ENCODE data around the gene RAB40B.

RAB40B gene

DNA sequence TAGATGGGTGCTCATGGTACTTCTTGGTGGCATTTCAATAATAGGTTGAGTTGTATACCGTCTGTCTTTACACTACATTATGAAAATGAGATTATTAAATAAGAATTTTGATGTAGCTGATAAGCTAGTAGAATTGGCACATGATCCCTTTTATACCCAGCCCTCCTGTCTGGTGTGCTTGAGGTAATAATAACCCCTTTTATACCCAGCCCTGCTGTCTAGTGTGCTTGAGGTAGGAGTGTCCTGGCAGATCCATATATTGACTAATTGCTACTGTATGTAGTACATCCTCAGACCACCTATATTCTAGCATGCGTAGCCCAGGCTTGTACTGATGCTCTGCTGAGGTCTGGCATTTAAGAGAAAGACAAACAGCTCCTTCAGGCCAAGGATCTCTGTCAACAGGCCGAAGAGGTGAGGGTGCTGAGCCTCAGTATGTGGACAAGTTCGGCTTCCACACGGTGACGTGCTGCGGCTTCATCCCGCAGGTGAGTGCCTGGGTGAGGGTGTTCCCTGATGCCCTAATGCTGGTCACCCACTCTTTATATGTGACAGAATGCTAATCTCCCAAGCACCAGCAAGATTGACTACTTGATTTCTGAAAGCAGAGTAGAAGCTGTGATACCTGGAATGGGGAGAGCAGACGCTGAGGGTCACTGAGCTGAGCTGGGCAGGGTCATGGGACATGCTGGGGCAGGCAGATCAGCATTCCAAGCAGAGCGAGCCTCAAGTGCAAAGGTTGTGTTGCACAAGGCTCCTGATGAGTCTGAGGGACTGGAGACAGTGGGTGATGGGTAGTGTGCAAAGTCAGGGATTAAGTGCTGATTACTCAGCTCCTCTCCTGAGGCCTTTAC lies 42.6 kb upstream of the RAB40B start:
- ATAC-seq = no peak
- TF ChIP-seq ZNF70 (CRISPR knock-in tag; IDR thresholded peaks at IDR 0.05) = no peak
- no peak for TF ChIP-seq CREB5 (CRISPR knock-in tag; IDR thresholded peaks at IDR 0.05; ENCODE audit: low read depth)

DNA sequence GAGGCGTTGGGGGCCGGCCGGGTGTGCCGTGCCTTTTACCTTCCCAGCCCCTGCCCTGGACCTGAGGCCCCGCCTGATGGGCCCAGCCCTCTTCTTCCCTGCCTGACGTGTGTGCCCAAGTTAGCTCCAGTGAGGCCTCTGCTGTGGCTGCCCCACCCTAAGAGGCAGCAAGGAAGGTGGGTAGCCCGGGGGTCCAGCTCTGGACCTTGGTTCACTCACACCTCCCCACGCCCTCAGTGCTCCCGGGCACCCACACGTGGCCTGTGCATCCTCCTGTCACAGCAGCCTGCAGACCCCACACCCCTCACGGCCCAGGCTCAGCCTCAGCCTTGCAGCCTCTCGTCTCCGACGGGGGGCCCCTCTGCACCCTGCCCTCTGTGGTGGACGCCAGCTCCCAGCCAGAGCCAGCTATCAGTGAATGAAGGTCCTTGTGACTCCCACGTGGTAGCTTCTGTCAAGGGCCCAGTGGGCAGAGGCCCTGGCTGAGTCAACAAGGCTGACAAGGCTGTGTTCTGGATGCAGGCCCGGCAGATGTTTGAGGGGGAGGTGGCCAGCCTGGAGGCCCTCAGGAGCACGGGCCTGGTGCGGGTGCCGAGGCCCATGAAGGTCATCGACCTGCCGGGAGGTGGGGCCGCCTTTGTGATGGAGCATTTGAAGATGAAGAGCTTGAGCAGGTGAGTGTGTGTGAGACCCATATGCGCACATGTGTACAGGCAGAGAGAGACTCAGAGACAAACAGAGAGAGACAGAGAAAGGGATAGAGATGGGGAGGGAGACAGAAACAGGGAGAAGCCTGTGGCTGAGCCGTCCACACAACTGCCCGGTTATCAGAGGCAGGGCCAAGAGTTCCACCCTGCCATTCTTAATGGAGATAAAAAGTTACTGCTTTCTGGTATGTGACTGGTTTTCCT lies 39.7 kb upstream of the RAB40B start:
- no peak for TF ChIP-seq TCF4 (CRISPR knock-in tag; IDR thresholded peaks at IDR 0.05; ENCODE audit: borderline replicate concordance)
- TF ChIP-seq ZC3H10 (CRISPR knock-in tag; IDR thresholded peaks at IDR 0.05) = no peak
- no peak for TF ChIP-seq ZFP30 (CRISPR knock-in tag; IDR thresholded peaks at IDR 0.05)
- no peak for TF ChIP-seq PPARA (CRISPR knock-in tag; IDR thresholded peaks at IDR 0.05; ENCODE audit: borderline replicate concordance)
- no peak for TF ChIP-seq GLIS3 (CRISPR knock-in tag; IDR thresholded peaks at IDR 0.05)
- TF ChIP-seq, protein P1, sequence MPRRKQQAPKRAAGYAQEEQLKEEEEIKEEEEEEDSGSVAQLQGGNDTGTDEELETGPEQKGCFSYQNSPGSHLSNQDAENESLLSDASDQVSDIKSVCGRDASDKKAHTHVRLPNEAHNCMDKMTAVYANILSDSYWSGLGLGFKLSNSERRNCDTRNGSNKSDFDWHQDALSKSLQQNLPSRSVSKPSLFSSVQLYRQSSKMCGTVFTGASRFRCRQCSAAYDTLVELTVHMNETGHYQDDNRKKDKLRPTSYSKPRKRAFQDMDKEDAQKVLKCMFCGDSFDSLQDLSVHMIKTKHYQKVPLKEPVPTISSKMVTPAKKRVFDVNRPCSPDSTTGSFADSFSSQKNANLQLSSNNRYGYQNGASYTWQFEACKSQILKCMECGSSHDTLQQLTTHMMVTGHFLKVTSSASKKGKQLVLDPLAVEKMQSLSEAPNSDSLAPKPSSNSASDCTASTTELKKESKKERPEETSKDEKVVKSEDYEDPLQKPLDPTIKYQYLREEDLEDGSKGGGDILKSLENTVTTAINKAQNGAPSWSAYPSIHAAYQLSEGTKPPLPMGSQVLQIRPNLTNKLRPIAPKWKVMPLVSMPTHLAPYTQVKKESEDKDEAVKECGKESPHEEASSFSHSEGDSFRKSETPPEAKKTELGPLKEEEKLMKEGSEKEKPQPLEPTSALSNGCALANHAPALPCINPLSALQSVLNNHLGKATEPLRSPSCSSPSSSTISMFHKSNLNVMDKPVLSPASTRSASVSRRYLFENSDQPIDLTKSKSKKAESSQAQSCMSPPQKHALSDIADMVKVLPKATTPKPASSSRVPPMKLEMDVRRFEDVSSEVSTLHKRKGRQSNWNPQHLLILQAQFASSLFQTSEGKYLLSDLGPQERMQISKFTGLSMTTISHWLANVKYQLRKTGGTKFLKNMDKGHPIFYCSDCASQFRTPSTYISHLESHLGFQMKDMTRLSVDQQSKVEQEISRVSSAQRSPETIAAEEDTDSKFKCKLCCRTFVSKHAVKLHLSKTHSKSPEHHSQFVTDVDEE (CRISPR knock-in tag; IDR thresholded peaks at IDR 0.05) = no peak
- TF ChIP-seq, protein P2, sequence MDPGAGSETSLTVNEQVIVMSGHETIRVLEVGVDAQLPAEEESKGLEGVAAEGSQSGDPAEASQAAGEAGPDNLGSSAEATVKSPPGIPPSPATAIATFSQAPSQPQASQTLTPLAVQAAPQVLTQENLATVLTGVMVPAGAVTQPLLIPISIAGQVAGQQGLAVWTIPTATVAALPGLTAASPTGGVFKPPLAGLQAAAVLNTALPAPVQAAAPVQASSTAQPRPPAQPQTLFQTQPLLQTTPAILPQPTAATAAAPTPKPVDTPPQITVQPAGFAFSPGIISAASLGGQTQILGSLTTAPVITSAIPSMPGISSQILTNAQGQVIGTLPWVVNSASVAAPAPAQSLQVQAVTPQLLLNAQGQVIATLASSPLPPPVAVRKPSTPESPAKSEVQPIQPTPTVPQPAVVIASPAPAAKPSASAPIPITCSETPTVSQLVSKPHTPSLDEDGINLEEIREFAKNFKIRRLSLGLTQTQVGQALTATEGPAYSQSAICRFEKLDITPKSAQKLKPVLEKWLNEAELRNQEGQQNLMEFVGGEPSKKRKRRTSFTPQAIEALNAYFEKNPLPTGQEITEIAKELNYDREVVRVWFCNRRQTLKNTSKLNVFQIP (CRISPR knock-in tag; IDR thresholded peaks at IDR 0.05; ENCODE audit: borderline replicate concordance, low read depth) = no peak
- no peak for TF ChIP-seq ESRRG (CRISPR knock-in tag; IDR thresholded peaks at IDR 0.05)
- TF ChIP-seq TOX (CRISPR knock-in tag; IDR thresholded peaks at IDR 0.05; ENCODE audit: borderline replicate concordance) = no peak
- TF ChIP-seq SNAI2 (CRISPR knock-in tag; IDR thresholded peaks at IDR 0.05) = no peak
- no peak for TF ChIP-seq ZNF70 (CRISPR knock-in tag; IDR thresholded peaks at IDR 0.05)
- TF ChIP-seq OSR1 (CRISPR knock-in tag; IDR thresholded peaks at IDR 0.05) = no peak
- TF ChIP-seq ISL1 (CRISPR knock-in tag; IDR thresholded peaks at IDR 0.05) = no peak
- no peak for TF ChIP-seq RARB (CRISPR knock-in tag; IDR thresholded peaks at IDR 0.05)
- no peak for TF ChIP-seq ARNTL (CRISPR knock-in tag; IDR thresholded peaks at IDR 0.05; ENCODE audit: borderline replicate concordance, low read depth)
- TF ChIP-seq CREB5 (CRISPR knock-in tag; IDR thresholded peaks at IDR 0.05; ENCODE audit: low read depth) = no peak
- no peak for TF ChIP-seq BACH2 (CRISPR knock-in tag; IDR thresholded peaks at IDR 0.05; ENCODE audit: borderline replicate concordance)
- TF ChIP-seq ZFP3 (CRISPR knock-in tag; IDR thresholded peaks at IDR 0.05) = no peak
- TF ChIP-seq CSDC2 (CRISPR knock-in tag; IDR thresholded peaks at IDR 0.05) = no peak
- no peak for TF ChIP-seq ZNF8 (CRISPR knock-in tag; IDR thresholded peaks at IDR 0.05)

DNA sequence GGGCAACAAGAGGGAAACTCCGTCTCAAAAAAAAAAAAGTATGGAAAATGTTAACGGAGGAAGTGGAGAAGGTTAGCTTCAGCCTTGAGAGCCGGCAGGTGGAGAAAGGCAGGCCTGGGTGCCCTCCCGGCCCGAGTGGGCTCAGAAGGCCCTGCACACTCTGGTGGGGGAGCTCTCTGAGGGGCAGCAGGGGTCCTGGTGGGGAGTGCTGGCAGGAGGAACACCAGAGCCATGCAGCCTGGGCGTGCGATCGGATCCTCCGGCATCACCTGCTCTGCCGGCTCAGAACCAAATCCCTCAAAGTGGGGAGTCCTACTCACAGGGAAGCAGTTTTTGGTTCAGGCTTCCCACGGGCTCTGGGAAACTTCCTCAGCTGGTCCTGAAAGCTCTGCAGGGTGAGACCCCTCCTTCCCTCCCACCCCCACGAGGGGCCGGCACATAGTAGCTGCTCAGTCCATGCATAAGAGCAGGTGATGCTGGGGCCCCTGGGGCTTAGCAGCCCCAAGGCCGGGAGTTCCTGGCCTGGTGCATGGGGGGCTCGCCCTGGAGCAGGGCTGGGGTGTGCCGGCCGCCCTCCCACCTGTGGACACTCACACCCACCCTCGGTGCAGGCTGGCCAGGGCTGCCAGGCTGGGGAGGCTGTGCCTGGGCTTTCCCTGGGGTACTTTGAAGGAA lies 38.1 kb upstream of the RAB40B start:
- no peak for TF ChIP-seq CREB5 (CRISPR knock-in tag; IDR thresholded peaks at IDR 0.05; ENCODE audit: low read depth)
- no peak for TF ChIP-seq SNAI2 (CRISPR knock-in tag; IDR thresholded peaks at IDR 0.05)
- no peak for TF ChIP-seq ZNF70 (CRISPR knock-in tag; IDR thresholded peaks at IDR 0.05)
- TF ChIP-seq ZNF565 (CRISPR knock-in tag; conservative IDR thresholded peaks at IDR 0.05; ENCODE audit: low read depth) = no peak
- TF ChIP-seq, protein P2 (CRISPR knock-in tag; IDR thresholded peaks at IDR 0.05; ENCODE audit: borderline replicate concordance, low read depth) = no peak
- no peak for TF ChIP-seq ZFP3 (CRISPR knock-in tag; IDR thresholded peaks at IDR 0.05)
- TF ChIP-seq BACH2 (CRISPR knock-in tag; IDR thresholded peaks at IDR 0.05; ENCODE audit: borderline replicate concordance) = no peak
- ATAC-seq = no peak

More for the DNA sequence above, 39.7 kb upstream of the RAB40B start:
- no peak for ATAC-seq

Measured in SK-N-SH treated with all-trans-retinoic acid at 6 μM for 48 hours (cell line).